ENCODE data around the gene LIF. TPM values are rescaled to one million over a fixed set of nuclear protein-coding genes. Genes with fewer than 3 reads are reported as not detected.
"Not testable (repeated sequence)": the region's sequence is repeated elsewhere in the genome, so short reads cannot be mapped to it uniquely, and the experiment has no call there.

The LIF gene
- polyA plus RNA-seq, 3 donors: 0.60 to 117 (median 4.5) TPM

- H3K27ac ChIP-seq (ENCODE audit: low read depth, low read length): peak overlapping the region; percentile 63
- 45 to 70% (median 47%) methylated on average over 10 of the region's 10 CpGs for WGBS, 3 donors
Observed at GRCh38 chr22:30204742-30205111, 41.8 kb downstream of the LIF start.

GRCh38 chr22:30204015-30204741 is 42.4 kb downstream of the LIF start:
- WGBS, 3 donors: 70 to 71% (median 70%) methylated on average over 7 of the region's 7 CpGs
- no peak overlapping the region for H3K27ac ChIP-seq (ENCODE audit: low read depth, low read length)

GRCh38 chr22:30202531-30203006 is 44.0 kb downstream of the LIF start:
- H3K27ac ChIP-seq (ENCODE audit: low read depth, low read length): no peak overlapping the region
- 30 to 52% (median 39%) methylated on average over 9 of the region's 9 CpGs for WGBS, 3 donors

- H3K27ac ChIP-seq (ENCODE audit: low read depth, low read length): no peak overlapping the region
- 73 to 91% (median 82%) methylated on average over 3 of the region's 3 CpGs for WGBS, 3 donors
Observed at GRCh38 chr22:30201945-30202344, 44.6 kb downstream of the LIF start.

GRCh38 chr22:30200905-30201304 is 45.7 kb downstream of the LIF start:
- 92 to 95% (median 94%) methylated on average over 10 of the region's 10 CpGs for WGBS, 3 donors
- H3K27ac ChIP-seq (ENCODE audit: low read depth, low read length): not testable (repeated sequence)

GRCh38 chr22:30198921-30199320 is 47.6 kb downstream of the LIF start:
- no peak overlapping the region for H3K27ac ChIP-seq (ENCODE audit: low read depth, low read length)
- whole genome bisulfite sequencing, 3 donors: 91 to 92% (median 92%) methylated on average over 4 of the region's 4 CpGs

- 86 to 95% (median 86%) methylated on average over 5 of the region's 5 CpGs for WGBS, 3 donors
- no peak overlapping the region for H3K27ac ChIP-seq (ENCODE audit: low read depth, low read length)
Observed at GRCh38 chr22:30198152-30198825, 48.3 kb downstream of the LIF start.

GRCh38 chr22:30197389-30197788 is 49.2 kb downstream of the LIF start:
- H3K27ac ChIP-seq (ENCODE audit: low read depth, low read length): no peak overlapping the region

GRCh38 chr22:30196880-30197336 is 49.7 kb downstream of the LIF start:
- H3K27ac ChIP-seq (ENCODE audit: low read depth, low read length): peak overlapping the region; percentile 92
- 17 to 59% (median 22%) methylated on average over 2 of the region's 2 CpGs for WGBS, 3 donors

GRCh38 chr22:30196141-30196879 is 50.2 kb downstream of the LIF start:
- WGBS, 3 donors: 4 to 18% (median 10%) methylated on average over 11 of the region's 11 CpGs
- peak overlapping the region; percentile 92 for H3K27ac ChIP-seq (ENCODE audit: low read depth, low read length)

- WGBS, 3 donors: 30 to 50% (median 37%) methylated on average over 5 of the region's 5 CpGs
- H3K27ac ChIP-seq (ENCODE audit: low read depth, low read length): peak overlapping the region; percentile 82
Observed at GRCh38 chr22:30195245-30196140, 51.1 kb downstream of the LIF start.

GRCh38 chr22:30193031-30193775 is 53.4 kb downstream of the LIF start:
- H3K27ac ChIP-seq (ENCODE audit: low read depth, low read length): no peak overlapping the region
- WGBS, 3 donors: 80 to 91% (median 84%) methylated on average over 3 of the region's 3 CpGs

GRCh38 chr22:30192427-30192826 is 54.1 kb downstream of the LIF start:
- 64 to 90% (median 70%) methylated on average over 1 of the region's 1 CpG for WGBS, 3 donors
- H3K27ac ChIP-seq (ENCODE audit: low read depth, low read length): no peak overlapping the region

GRCh38 chr22:30191040-30191701 is 55.4 kb downstream of the LIF start:
- H3K27ac ChIP-seq (ENCODE audit: low read depth, low read length): no peak overlapping the region
- 84 to 88% (median 87%) methylated on average over 3 of the region's 3 CpGs for WGBS, 3 donors

GRCh38 chr22:30190574-30190973 is 56.0 kb downstream of the LIF start:
- WGBS, 3 donors: 63 to 93% (median 82%) methylated on average over 1 of the region's 1 CpG
- no peak overlapping the region for H3K27ac ChIP-seq (ENCODE audit: low read depth, low read length)
